Thyroid gland (tissue), 4 donors: Measurements from ENCODE around the gene KTI12. TPM values are rescaled to one million over a fixed set of nuclear protein-coding genes. Genes with fewer than 3 reads are reported as not detected.
"Not testable (repeated sequence)": the region's sequence is repeated elsewhere in the genome, so short reads cannot be mapped to it uniquely, and the experiment has no call there.

ENCODE experiments used
- DNase-seq, 2 donors: peaks; one replicate each; pipeline ENCODE4 v3.0.0-alpha.2; 2019
- H3K27ac ChIP-seq, 3 donors: fragments of 200-600 bp; sonication (generic); 1 replicate in 2 of 3; 2 replicates in 1 of 3; pipeline ENCODE4 v1.5.1; 2016 to 2019; ENCODE audit warnings: mild to moderate bottlenecking in 1 of 3, moderate library complexity in 1 of 3
- H3K27me3 ChIP-seq: fragments of 200-600 bp; sonication (generic); one replicate; pipeline ENCODE4 v1.5.1; 2019
- H3K36me3 ChIP-seq, 2 donors: fragments of 200-600 bp; sonication (generic); one replicate each; pipeline ENCODE4 v1.5.1; 2016 to 2019
- H3K4me1 ChIP-seq, 2 donors: fragments of 200-600 bp; sonication (generic); one replicate each; pipeline ENCODE4 v1.5.1; 2017 to 2019
- H3K4me3 ChIP-seq, 3 donors: fragments of 200-600 bp; sonication (generic); replicated peaks in 1 of 3; 1 replicate in 2 of 3; 2 replicates in 1 of 3; pipeline ENCODE4 v1.5.1; 2016; ENCODE audit warnings: mild to moderate bottlenecking in 1 of 3
- H3K9me3 ChIP-seq: fragments of 200-600 bp; sonication (generic); one replicate; pipeline ENCODE4 v1.5.1; 2017
- CTCF ChIP-seq, 6 experiments: fragments of 200-600 bp in 3 of 6; fragments of 450-650 bp in 3 of 6; sonication (generic) in 3 of 6; IDR thresholded peaks; one replicate each; pipeline ENCODE4 v1.5.1; 2016 to 2019; ENCODE audit warnings: antibody characterized with exemption in 6 of 6, mild to moderate bottlenecking in 2 of 6, inconsistent platforms in 1 of 6, moderate library complexity in 1 of 6
- POLR2A ChIP-seq, 2 donors: fragments of 450-650 bp; IDR thresholded peaks; one replicate each; pipeline ENCODE4 v1.6.1; 2017; ENCODE audit warnings: antibody characterized with exemption in 2 of 2, mild to moderate bottlenecking in 2 of 2, moderate library complexity in 1 of 2
- WGBS, 2 donors: methylation state at CpG; one replicate each; pipeline ENCODE4 v1.1.5; 2017; 5-methylcytosine and 5-hydroxymethylcytosine counted together
- intact Hi-C: fragments of 100-400 bp; cut with DNase I; formaldehyde crosslinking; loops from one replicate; pipeline ENCODE4 v1.15.1; 2023
- total RNA-seq, 4 donors: library from RNA; depleted of rRNA; stranded (reverse); fragments of >200 nt; gene quantifications; one replicate each; pipeline ENCODE4 v1.2.3, GENCODE V29; 2016

KTI12 gene, protein sequence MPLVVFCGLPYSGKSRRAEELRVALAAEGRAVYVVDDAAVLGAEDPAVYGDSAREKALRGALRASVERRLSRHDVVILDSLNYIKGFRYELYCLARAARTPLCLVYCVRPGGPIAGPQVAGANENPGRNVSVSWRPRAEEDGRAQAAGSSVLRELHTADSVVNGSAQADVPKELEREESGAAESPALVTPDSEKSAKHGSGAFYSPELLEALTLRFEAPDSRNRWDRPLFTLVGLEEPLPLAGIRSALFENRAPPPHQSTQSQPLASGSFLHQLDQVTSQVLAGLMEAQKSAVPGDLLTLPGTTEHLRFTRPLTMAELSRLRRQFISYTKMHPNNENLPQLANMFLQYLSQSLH
- total RNA-seq = 10 to 100 TPM in 2 of 4 donors, 1 to 10 TPM in 2; 7.7 to 11.0 (median 10.1) TPM

- TF ChIP-seq CTCF (IDR thresholded peaks at IDR 0.05) (no peak), POLR2A (IDR thresholded peaks at IDR 0.05) (peak in 1 of 2 donors; percentile 65)
- intact Hi-C loops = no loop called here
- Histone ChIP-seq H3K27ac (peak within 1 kb of the TSS; percentile 4 to 63 (median 54)), H3K4me1 (peaks cover 9 to 14% of the 10 kb centered on the region in 2 donors), H3K4me3 (peak within 1 kb of the TSS; percentile 46 to 77 (median 64)), H3K27me3 (no peaks in the 10 kb centered on the region), H3K9me3 (no peaks in the 10 kb centered on the region), H3K36me3 (no peaks in the 10 kb centered on the region)
- DNase-seq = peak; percentile 82 to 87
- WGBS, 2 donors = 5 to 13% methylated on average over 17 to 26 of the region's 78 CpGs
These were observed at the start of gene KTI12 for GRCh38 chr1:52033190-52034049. Gene KTI12, minus strand, starts transcription at chr1:52033810. Its CDS starts 49 bp downstream, at chr1:52033761.

DNA sequence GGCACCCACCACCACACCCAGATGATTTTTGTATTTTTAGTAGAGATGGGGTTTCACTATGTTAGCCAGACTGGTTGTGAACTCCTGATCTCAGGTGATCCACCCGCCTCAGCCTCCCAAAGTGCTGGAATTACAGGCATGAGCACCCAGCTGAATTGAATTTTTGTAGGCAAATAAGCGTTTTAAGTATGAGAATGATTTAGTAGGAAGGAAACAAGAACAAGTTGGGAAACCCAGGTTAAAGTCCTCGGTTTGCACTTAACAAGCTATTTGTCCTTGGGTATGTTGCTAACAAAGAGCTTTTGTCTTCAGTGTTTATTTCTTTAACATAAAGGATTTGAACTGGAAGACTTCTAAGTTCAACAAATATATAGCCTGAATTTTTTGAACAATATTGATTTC lies 46.4 kb upstream of the KTI12 start:
- Histone ChIP-seq H3K4me3 (no peak overlapping the region), H3K4me1 (no peaks in the 10 kb centered on the region), H3K27ac (no peak overlapping the region), H3K9me3 (no peaks in the 10 kb centered on the region), H3K27me3 (no peaks in the 10 kb centered on the region), H3K36me3 (no peaks in the 10 kb centered on the region)
- intact Hi-C loops = no loop called here
- DNase-seq = no peak
- WGBS, 2 donors = 82 to 95% methylated on average over 3 of the region's 3 CpGs
- TF ChIP-seq CTCF (IDR thresholded peaks at IDR 0.05) (no peak), POLR2A (IDR thresholded peaks at IDR 0.05) (no peak)

DNA sequence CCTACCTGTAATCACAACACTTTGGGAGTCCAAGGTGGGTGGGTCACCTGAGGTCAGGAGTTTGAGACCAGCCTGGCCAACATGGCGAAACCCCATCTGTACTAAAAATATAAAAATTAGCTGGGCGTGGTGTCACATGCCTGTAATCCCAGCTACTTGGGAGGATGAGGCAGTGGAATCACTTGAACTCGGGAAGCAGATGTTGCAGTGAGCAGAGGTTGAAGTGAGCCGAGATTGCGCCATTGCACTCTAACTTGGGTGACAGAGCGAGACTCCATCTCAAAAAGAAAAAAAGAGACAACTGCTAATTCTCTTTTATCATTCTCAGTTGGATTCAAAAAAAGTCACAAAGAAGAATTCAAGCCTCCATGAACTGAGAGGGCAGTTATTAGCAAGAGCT lies 43.7 kb upstream of the KTI12 start:
- intact Hi-C loops, H3K4me1 ChIP-seq, H3K36me3 ChIP-seq, H3K4me3 ChIP-seq, H3K27me3 ChIP-seq, H3K9me3 ChIP-seq, DNase-seq, H3K27ac ChIP-seq: not testable (repeated sequence)
- WGBS, 2 donors = 97 to 99% methylated on average over 6 of the region's 6 CpGs

DNA sequence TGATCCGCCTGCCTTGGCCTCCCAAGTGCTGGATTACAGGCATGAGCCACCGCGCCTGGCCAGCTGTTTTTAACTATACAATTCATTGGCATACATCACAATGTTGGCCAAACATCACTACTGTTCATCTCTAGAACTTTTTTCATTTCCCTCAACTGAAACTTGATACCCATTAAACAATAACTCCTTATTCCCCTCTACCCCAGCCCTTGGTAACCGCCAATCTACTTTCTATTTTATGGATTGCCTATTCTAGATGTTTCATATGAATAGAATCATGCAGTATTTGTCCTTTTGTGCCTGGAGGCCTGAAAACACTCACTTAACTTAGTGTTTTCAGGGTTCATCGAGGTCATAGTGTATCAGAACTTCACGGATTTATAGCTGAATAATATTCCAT lies 38.7 kb upstream of the KTI12 start:
- TF ChIP-seq CTCF (IDR thresholded peaks at IDR 0.05) = no peak
- TF ChIP-seq POLR2A (IDR thresholded peaks at IDR 0.05) = no peak
- Histone ChIP-seq H3K4me3 (no peak overlapping the region), H3K27ac (no peak overlapping the region), H3K9me3 (no peaks in the 10 kb centered on the region), H3K4me1 (no peaks in the 10 kb centered on the region), H3K36me3 (peaks cover 5 to 11% of the 10 kb centered on the region in 2 donors), H3K27me3 (no peaks in the 10 kb centered on the region)
- 80% methylated on average over 6 of the region's 6 CpGs for WGBS, 2 donors
- no peak for DNase-seq
- intact Hi-C loops = no loop called here

- H3K36me3 ChIP-seq = peaks cover 17 to 24% of the 10 kb centered on the region in 2 donors
- H3K4me1 ChIP-seq = no peaks in the 10 kb centered on the region
- no peaks in the 10 kb centered on the region for H3K9me3 ChIP-seq
- TF ChIP-seq POLR2A (IDR thresholded peaks at IDR 0.05) (no peak), CTCF (IDR thresholded peaks at IDR 0.05) (no peak)
- intact Hi-C loops = no loop called here
- H3K27ac ChIP-seq = no peak overlapping the region
- no peak overlapping the region for H3K4me3 ChIP-seq
- WGBS, 2 donors = 95 to 98% methylated on average over 4 of the region's 4 CpGs
- DNase-seq = no peak
- no peaks in the 10 kb centered on the region for H3K27me3 ChIP-seq
These were observed 37.1 kb upstream of the KTI12 start for GRCh38 chr1:52070704-52071103.
